GM13976 (cell line): ENCODE measurements around the gene SERGEF.
"Not testable (repeated sequence)": the region's sequence is repeated elsewhere in the genome, so short reads cannot be mapped to it uniquely, and the experiment has no call there.

Experiments used
- DNase-seq: peaks from one replicate; pipeline ENCODE4 v3.0.0; 2012; ENCODE audit warnings: low spot score
- in situ Hi-C: fragments of 300-500 bp; cut with MboI; formaldehyde crosslinking; loops from one replicate; pipeline ENCODE4 v1.12.0; 2022; ENCODE audit warnings: low sequenced_read_pairs, mixed read lengths, inconsistent platforms; ENCODE audit not compliant: unreplicated experiment
- TF ChIP-seq, protein P1 (sequence below): IDR thresholded peaks from 2 replicates; pipeline ENCODE4 v1.5.1; 2012; ENCODE audit warnings: borderline replicate concordance, mild to moderate bottlenecking; ENCODE audit not compliant: insufficient read depth; ENCODE audit errors: extremely low read depth, missing control alignments, control extremely low read depth

SERGEF gene

DNA sequence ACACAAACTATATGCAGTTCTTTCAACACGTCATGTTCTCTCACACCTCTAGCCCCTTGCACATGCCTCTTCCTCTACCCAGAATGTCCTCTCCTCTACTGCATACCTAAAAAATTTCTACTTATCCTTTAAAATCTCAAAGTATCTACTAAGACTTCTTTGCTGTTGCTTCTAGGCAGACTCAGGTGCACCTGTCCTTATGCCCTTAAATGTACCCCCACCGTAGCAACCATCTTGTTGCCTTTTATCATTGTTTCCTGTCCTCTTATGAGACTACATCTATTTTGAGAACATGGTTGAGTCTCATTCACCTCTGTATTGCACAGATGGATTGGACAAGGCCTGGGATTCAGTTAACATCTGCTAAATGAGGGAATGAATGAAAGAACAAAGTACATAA, 134.1 kb downstream of the SERGEF start:
- no peak for DNase-seq
- TF ChIP-seq, protein P1, sequence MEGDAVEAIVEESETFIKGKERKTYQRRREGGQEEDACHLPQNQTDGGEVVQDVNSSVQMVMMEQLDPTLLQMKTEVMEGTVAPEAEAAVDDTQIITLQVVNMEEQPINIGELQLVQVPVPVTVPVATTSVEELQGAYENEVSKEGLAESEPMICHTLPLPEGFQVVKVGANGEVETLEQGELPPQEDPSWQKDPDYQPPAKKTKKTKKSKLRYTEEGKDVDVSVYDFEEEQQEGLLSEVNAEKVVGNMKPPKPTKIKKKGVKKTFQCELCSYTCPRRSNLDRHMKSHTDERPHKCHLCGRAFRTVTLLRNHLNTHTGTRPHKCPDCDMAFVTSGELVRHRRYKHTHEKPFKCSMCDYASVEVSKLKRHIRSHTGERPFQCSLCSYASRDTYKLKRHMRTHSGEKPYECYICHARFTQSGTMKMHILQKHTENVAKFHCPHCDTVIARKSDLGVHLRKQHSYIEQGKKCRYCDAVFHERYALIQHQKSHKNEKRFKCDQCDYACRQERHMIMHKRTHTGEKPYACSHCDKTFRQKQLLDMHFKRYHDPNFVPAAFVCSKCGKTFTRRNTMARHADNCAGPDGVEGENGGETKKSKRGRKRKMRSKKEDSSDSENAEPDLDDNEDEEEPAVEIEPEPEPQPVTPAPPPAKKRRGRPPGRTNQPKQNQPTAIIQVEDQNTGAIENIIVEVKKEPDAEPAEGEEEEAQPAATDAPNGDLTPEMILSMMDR, result no peak

DNA sequence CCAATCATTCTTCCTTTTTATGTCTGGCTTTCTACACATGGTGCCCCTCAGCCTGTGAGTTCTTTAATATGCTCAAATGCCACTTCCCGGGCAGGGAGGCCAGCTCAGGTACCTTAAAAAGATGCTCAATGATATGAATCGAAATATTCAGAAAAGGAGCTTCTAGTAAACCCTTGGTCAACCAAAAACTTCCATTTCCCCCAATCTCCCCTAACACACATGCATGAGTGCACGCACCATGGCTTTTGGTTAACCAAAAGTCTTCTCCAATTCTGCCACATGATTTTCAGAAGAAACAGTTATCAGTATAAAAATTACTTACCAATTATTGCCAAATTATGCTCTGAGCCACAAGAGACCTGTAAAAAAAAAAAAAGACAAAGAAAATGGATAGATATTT, 135.0 kb downstream of the SERGEF start:
- no peak for DNase-seq
- TF ChIP-seq, protein P1, result no peak
- in situ Hi-C loops, result no loop called here

More for the DNA sequence above, 134.1 kb downstream of the SERGEF start:
- in situ Hi-C loops, result no loop called here

- TF ChIP-seq, protein P1, result no peak
- in situ Hi-C loops, result no loop called here
- no peak for DNase-seq
Observed at GRCh38 chr11:17876827-17877226, 136.0 kb downstream of the SERGEF start.

DNA sequence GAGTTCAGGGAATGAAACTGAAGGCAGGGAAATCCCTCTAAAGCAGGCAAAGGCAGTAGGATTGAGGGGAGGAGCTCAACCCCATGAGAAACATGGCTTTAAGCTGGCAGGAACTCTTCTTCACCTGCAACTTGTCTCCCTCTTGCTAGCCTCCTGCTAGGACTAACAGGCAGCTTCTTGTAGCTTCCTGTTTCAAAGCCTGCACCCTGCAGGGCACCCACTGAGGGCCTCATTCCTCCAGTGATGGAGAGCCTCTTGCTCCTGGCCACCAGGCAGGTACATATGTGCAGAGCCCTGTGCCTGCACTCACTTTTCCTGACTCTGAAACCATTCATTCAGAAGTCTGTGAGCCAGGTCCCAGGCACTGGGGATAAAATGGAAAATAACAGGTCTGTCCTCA, 137.0 kb downstream of the SERGEF start:
- in situ Hi-C loops, result no loop called here
- TF ChIP-seq, protein P1, result no peak
- no peak for DNase-seq

GRCh38 chr11:17873586-17873985, 139.3 kb downstream of the SERGEF start:
- in situ Hi-C loops, result no loop called here
- DNase-seq, result no peak
- TF ChIP-seq, protein P1, result no peak

- DNase-seq, in situ Hi-C loops: not testable (repeated sequence)
Observed at GRCh38 chr11:17868398-17868797, 144.4 kb downstream of the SERGEF start.

GRCh38 chr11:17867341-17867740, 145.5 kb downstream of the SERGEF start:
- TF ChIP-seq, protein P1, result no peak
- in situ Hi-C loops, result no loop called here
- no peak for DNase-seq
